ENCODE results near the gene ATP1A3.

DNA sequence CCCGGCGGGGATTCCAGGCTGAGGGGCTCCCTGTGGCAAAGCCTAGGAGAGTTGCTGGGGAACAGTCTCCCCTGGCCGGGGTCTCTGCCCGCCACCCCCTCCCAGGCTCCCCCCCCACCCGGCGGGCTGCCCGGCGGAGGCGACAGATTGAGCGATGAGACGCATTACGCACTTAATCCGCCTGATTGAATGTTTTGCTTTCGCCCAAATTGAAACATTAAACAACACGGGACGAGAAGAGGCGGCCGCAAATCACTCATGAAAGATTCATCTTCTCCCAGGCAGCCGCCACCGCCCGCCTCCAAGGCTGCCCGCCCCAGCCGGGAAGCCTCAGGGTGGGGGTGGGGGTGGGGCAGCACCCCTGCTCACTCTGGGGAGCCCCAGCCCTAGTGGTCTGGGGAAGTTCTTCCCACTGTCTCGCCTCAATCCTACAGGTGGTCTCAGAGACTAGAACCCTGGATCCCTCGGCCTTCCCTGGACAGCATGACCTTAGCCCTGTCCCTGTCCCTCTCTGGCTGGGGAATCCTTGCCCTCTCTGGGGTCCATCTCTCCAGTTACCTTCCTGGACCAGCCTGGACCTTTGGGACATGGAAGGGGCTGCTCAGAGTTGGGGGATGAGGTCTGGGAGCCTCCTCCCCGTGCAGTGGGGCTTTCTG lies 58.1 kb downstream of the ATP1A3 start:
- no peak for TF ChIP-seq ELF4 (CRISPR knock-in tag; IDR thresholded peaks at IDR 0.05; ENCODE audit: low read depth)
- TF ChIP-seq, protein P1, sequence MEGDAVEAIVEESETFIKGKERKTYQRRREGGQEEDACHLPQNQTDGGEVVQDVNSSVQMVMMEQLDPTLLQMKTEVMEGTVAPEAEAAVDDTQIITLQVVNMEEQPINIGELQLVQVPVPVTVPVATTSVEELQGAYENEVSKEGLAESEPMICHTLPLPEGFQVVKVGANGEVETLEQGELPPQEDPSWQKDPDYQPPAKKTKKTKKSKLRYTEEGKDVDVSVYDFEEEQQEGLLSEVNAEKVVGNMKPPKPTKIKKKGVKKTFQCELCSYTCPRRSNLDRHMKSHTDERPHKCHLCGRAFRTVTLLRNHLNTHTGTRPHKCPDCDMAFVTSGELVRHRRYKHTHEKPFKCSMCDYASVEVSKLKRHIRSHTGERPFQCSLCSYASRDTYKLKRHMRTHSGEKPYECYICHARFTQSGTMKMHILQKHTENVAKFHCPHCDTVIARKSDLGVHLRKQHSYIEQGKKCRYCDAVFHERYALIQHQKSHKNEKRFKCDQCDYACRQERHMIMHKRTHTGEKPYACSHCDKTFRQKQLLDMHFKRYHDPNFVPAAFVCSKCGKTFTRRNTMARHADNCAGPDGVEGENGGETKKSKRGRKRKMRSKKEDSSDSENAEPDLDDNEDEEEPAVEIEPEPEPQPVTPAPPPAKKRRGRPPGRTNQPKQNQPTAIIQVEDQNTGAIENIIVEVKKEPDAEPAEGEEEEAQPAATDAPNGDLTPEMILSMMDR (IDR thresholded peaks at IDR 0.05) = no peak
- TF ChIP-seq, protein P2, sequence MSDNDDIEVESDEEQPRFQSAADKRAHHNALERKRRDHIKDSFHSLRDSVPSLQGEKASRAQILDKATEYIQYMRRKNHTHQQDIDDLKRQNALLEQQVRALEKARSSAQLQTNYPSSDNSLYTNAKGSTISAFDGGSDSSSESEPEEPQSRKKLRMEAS (CRISPR knock-in tag; IDR thresholded peaks at IDR 0.05) = no peak
- TF ChIP-seq, protein P3, sequence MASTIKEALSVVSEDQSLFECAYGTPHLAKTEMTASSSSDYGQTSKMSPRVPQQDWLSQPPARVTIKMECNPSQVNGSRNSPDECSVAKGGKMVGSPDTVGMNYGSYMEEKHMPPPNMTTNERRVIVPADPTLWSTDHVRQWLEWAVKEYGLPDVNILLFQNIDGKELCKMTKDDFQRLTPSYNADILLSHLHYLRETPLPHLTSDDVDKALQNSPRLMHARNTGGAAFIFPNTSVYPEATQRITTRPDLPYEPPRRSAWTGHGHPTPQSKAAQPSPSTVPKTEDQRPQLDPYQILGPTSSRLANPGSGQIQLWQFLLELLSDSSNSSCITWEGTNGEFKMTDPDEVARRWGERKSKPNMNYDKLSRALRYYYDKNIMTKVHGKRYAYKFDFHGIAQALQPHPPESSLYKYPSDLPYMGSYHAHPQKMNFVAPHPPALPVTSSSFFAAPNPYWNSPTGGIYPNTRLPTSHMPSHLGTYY (CRISPR knock-in tag; IDR thresholded peaks at IDR 0.05) = no peak

All from WTC11 (cell line).